Stimulated activated naive B cell treated with anti-CD40 and anti-IgM and Interleukin-4, amounts not matched to agents 10 μg/mL and 1 μg/mL and 100 μg/mL, for 72 hours (primary cell): ENCODE data around the gene TOMM22.

Source experiments
- ATAC-seq, 2 donors: fragments of 150-1000 bp; cut with Tn5 transposase; replicated peaks; 2 replicates each; pipeline ENCODE4 v1.10.0; 2021; ENCODE audit warnings: moderate library complexity in 1 of 2
- DNase-seq: peaks from one replicate; pipeline ENCODE4 v3.0.0; 2021
- H3K27ac Mint-ChIP-seq: one replicate; pipeline ENCODE4 v1.8.0; 2022; ENCODE audit warnings: mild to moderate bottlenecking, mixed read lengths
- H3K27me3 Mint-ChIP-seq, 2 donors: one replicate each; pipeline ENCODE4 v1.8.0; 2022; ENCODE audit warnings: mixed read lengths in 2 of 2
- H3K36me3 Mint-ChIP-seq, 2 donors: one replicate each; pipeline ENCODE4 v1.8.0; 2022; ENCODE audit warnings: mixed read lengths in 2 of 2, mild to moderate bottlenecking in 1 of 2
- H3K4me1 Mint-ChIP-seq, 2 donors: one replicate each; pipeline ENCODE4 v1.8.0; 2022; ENCODE audit warnings: mixed read lengths in 2 of 2, mild to moderate bottlenecking in 1 of 2
- H3K4me3 Mint-ChIP-seq, 2 donors: one replicate each; pipeline ENCODE4 v1.8.0; 2022; ENCODE audit warnings: mild to moderate bottlenecking in 2 of 2, mixed read lengths in 2 of 2, moderate library complexity in 1 of 2
- H3K9me3 Mint-ChIP-seq, 2 donors: one replicate each; pipeline ENCODE4 v1.8.0; 2022; ENCODE audit warnings: mixed read lengths in 2 of 2, mild to moderate bottlenecking in 1 of 2

The TOMM22 gene

DNA sequence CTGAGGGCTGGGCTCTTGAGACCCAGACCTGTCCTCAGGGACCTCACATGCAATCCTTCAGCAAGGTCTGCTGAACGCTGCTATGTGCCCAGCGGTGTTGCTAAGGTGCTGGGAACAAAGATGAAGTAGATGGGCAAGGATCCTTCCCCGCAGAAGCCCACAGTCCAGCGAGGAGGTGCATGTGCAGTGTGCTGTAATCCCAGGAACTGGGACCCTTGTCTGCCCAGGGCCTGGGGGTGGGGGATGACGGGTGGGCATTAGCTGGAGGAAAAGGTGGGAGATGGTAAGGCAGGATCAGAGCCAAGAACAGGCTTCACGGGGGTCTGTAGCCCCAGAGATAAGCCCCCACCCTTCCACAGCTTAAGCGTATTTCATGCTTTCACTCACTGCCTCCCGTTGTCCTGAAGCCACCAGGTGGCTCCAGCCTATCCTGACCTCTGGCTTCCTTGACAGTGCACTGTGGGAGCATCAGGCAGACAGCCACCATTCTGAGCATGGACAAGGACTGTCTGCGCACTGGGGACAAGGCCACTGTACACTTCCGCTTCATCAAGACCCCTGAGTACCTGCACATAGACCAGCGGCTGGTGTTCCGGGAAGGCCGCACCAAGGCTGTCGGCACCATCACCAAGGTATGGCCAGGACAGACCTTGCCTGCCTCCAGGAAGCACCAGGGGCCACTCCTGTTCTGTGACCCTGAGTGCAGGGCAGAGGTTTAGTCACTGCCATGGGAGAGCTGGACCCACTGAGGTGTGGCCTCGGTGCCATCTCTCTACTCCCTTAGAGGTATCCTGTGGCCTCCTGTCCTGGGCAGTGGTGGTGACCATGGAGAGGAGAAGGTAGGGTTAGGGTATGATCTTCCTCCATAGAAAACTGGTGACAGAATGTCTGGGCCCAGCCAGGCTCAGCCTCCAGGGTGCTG lies 46.0 kb downstream of the TOMM22 start:
- H3K27me3 Mint-ChIP-seq, result no peaks in the 10 kb centered on the region
- H3K36me3 Mint-ChIP-seq, result peaks cover 41 to 78% of the 10 kb centered on the region in 2 donors
- H3K4me1 Mint-ChIP-seq, result peaks cover 2 to 16% of the 10 kb centered on the region in 2 donors
- ATAC-seq (no peak), DNase-seq (no peak)
- no peak overlapping the region for H3K4me3 Mint-ChIP-seq
- peak overlapping the region; percentile 69 for H3K27ac Mint-ChIP-seq
- no peaks in the 10 kb centered on the region for H3K9me3 Mint-ChIP-seq

GRCh38 chr22:38728871-38729796 lies 47.4 kb downstream of the TOMM22 start:
- ATAC-seq (no peak), DNase-seq (no peak)
- peak overlapping the region; percentile 47 for H3K27ac Mint-ChIP-seq
- no peaks in the 10 kb centered on the region for H3K9me3 Mint-ChIP-seq
- H3K4me1 Mint-ChIP-seq, result peaks cover 11 to 25% of the 10 kb centered on the region in 2 donors
- peaks cover 39 to 78% of the 10 kb centered on the region in 2 donors for H3K36me3 Mint-ChIP-seq
- no peak overlapping the region for H3K4me3 Mint-ChIP-seq
- H3K27me3 Mint-ChIP-seq, result no peaks in the 10 kb centered on the region

DNA sequence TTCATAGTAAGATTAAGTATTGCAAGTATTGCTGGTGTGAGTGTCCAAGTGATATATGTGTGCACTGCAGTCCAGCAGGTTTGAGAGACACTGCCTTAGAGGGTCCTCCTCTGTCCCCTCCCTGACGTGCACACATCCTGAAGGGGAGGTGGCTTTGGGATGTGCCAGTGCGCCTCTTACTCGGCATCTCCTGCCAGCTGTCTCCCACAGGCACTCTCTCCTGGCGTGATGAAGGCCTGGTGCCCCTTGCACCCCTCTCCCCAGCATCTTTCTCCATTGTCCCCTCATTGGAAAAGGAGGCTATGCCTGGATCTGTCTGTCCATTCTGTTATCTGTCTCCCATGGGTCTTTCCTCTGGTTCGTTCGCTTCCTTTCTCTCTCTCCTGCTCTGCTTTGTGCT lies 48.2 kb downstream of the TOMM22 start:
- ATAC-seq, result no peak
- Mint-ChIP-seq H3K36me3 (peaks cover 37 to 78% of the 10 kb centered on the region in 2 donors), H3K4me1 (peaks cover 15 to 29% of the 10 kb centered on the region in 2 donors), H3K27me3 (no peaks in the 10 kb centered on the region), H3K9me3 (no peaks in the 10 kb centered on the region), H3K4me3 (no peak overlapping the region), H3K27ac (no peak overlapping the region)
- DNase-seq, result no peak

DNA sequence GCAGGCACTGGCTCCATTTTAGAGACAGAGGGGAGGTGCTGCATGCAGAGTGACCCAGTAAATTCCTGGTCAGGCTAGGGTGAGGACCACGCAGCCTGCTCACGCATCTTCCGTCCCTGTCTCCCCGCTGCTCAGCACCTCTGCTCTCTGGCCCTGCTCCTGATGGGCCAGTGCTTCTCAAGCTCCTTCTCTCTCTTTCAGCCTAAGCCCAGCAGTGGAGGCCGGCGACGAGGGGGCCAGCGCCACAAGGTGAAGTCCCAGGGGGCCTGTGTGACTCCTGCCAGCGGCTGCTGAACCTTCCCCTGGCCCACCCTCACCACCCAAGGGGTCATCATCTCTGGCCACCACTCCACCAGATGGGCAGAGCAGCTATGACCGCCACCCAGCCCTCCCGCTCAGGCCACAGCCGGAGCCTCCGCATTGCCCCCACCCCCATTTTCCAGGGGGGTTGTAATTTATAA lies 48.7 kb downstream of the TOMM22 start:
- H3K4me3 Mint-ChIP-seq, result no peak overlapping the region
- ATAC-seq (no peak), DNase-seq (no peak)
- H3K4me1 Mint-ChIP-seq, result peaks cover 20 to 31% of the 10 kb centered on the region in 2 donors
- H3K36me3 Mint-ChIP-seq, result peaks cover 36 to 77% of the 10 kb centered on the region in 2 donors
- H3K27me3 Mint-ChIP-seq, result no peaks in the 10 kb centered on the region
- peak overlapping the region; percentile 73 for H3K27ac Mint-ChIP-seq
- H3K9me3 Mint-ChIP-seq, result no peaks in the 10 kb centered on the region

DNA sequence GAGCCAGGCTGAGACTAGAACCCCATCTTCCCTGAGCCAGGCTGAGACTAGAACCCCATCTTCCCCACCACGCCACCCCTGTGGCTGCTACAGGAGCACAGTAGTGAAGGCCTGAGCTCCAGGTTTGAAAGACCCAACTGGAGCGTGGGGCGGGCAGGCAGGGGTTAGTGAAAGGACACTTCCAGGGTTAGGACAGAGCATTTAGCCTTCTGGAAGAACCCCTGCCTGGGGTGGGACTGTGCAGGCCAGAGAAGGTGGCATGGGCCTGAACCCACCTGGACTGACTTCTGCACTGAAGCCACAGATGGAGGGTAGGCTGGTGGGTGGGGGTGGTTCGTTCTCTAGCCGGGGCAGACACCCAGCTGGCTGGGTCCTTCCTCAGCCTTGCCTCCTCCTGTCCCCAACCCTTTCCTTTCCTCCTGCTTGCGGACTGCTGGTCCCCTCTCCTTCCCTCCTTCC lies 50.0 kb downstream of the TOMM22 start:
- DNase-seq, result no peak
- H3K4me3 Mint-ChIP-seq, result no peak overlapping the region
- H3K27me3 Mint-ChIP-seq, result no peaks in the 10 kb centered on the region
- H3K27ac Mint-ChIP-seq, result peak overlapping the region; percentile 80
- H3K36me3 Mint-ChIP-seq, result peaks cover 36 to 74% of the 10 kb centered on the region in 2 donors
- H3K4me1 Mint-ChIP-seq, result peaks cover 28 to 43% of the 10 kb centered on the region in 2 donors
- ATAC-seq, result no peak
- H3K9me3 Mint-ChIP-seq, result no peaks in the 10 kb centered on the region

GRCh38 chr22:38732251-38732815 lies 50.6 kb downstream of the TOMM22 start:
- H3K4me3 Mint-ChIP-seq, result no peak overlapping the region
- ATAC-seq (no peak), DNase-seq (no peak)
- no peaks in the 10 kb centered on the region for H3K9me3 Mint-ChIP-seq
- H3K27me3 Mint-ChIP-seq, result no peaks in the 10 kb centered on the region
- peaks cover 36 to 74% of the 10 kb centered on the region in 2 donors for H3K36me3 Mint-ChIP-seq
- H3K4me1 Mint-ChIP-seq, result peaks cover 31 to 47% of the 10 kb centered on the region in 2 donors
- peak overlapping the region; percentile 80 for H3K27ac Mint-ChIP-seq

DNA sequence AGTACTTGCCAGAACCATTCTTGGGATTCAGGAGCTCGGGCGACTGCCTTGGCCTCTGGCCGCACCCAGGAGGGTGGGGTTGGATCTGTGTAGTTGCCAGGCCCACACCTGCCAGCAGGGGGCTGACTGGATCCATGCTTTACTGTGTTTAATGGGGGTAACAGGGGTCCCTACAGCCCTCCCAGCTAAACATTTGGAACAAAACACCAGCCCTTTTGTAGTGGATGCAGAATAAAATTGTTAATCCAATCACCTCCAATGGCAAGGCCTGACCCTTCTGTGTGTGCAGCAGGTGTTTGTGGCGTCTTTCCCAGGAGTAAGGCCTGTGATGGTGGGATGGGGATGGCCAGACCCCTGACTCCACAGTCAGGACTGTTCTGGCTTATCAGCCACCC lies 51.6 kb downstream of the TOMM22 start:
- Mint-ChIP-seq H3K27ac (peak overlapping the region; percentile 89), H3K36me3 (peaks cover 41 to 76% of the 10 kb centered on the region in 2 donors), H3K9me3 (no peaks in the 10 kb centered on the region), H3K4me1 (peaks cover 35 to 54% of the 10 kb centered on the region in 2 donors), H3K4me3 (peak overlapping the region in 1 of 2 donors; percentile 60), H3K27me3 (no peaks in the 10 kb centered on the region)
- peak; percentile 64 to 69 for ATAC-seq
- no peak for DNase-seq

DNA sequence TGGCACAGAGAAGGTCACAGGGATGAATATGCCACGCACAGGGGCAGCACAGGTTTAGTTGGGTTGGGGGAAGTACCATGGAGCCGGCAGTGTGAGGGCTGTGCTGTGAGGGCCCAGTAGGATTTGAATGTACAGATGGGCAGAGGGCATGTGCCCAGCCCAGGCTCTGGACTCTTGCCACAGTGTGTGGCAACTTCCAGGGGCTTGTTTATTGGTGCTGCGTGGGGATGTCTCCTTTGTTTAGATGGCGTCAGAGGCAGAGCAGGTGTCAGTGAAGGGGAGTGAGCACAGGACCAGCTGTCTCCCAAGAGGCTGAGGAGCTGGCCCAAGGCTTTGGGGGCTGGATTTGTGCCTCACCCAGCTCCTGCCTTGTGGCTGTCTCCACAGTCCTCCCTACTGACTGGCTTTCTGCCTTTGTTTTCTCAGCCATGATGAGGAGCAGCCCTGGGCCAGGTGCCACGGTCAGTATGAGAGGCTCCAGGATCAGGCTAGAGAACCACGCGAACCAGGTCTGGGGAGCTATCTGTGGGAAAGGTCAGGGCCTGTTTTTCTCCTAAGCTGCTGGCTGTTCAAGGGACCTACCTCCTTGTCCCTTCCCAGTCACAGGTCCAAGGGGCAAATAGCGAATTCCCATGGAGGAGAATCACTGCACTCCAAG lies 52.1 kb downstream of the TOMM22 start:
- peaks cover 35 to 56% of the 10 kb centered on the region in 2 donors for H3K4me1 Mint-ChIP-seq
- H3K9me3 Mint-ChIP-seq, result no peaks in the 10 kb centered on the region
- peak overlapping the region; percentile 88 for H3K27ac Mint-ChIP-seq
- no peak for DNase-seq
- H3K4me3 Mint-ChIP-seq, result peak overlapping the region in 1 of 2 donors; percentile 60
- peaks cover 41 to 76% of the 10 kb centered on the region in 2 donors for H3K36me3 Mint-ChIP-seq
- ATAC-seq, result peak; percentile 8
- no peaks in the 10 kb centered on the region for H3K27me3 Mint-ChIP-seq

GRCh38 chr22:38734421-38735100 lies 52.8 kb downstream of the TOMM22 start:
- H3K36me3 Mint-ChIP-seq, result peaks cover 42 to 70% of the 10 kb centered on the region in 2 donors
- peak overlapping the region; percentile 88 for H3K27ac Mint-ChIP-seq

More at GRCh38 chr22:38734421-38735100, 52.8 kb downstream of the TOMM22 start:
- Mint-ChIP-seq H3K27me3 (no peaks in the 10 kb centered on the region), H3K4me1 (peaks cover 35 to 56% of the 10 kb centered on the region in 2 donors), H3K9me3 (no peaks in the 10 kb centered on the region), H3K4me3 (no peak overlapping the region)
- ATAC-seq (no peak), DNase-seq (no peak)
